ENCODE measurements around the gene SQSTM1. TPM values are rescaled to one million over a fixed set of nuclear protein-coding genes. Genes with fewer than 3 reads are reported as not detected.

Gene SQSTM1
- total and polyA plus RNA-seq, 2 donors (not counting 1 experiment from before 2014, with no cell fraction given) = 212 to 1,894 TPM

DNA sequence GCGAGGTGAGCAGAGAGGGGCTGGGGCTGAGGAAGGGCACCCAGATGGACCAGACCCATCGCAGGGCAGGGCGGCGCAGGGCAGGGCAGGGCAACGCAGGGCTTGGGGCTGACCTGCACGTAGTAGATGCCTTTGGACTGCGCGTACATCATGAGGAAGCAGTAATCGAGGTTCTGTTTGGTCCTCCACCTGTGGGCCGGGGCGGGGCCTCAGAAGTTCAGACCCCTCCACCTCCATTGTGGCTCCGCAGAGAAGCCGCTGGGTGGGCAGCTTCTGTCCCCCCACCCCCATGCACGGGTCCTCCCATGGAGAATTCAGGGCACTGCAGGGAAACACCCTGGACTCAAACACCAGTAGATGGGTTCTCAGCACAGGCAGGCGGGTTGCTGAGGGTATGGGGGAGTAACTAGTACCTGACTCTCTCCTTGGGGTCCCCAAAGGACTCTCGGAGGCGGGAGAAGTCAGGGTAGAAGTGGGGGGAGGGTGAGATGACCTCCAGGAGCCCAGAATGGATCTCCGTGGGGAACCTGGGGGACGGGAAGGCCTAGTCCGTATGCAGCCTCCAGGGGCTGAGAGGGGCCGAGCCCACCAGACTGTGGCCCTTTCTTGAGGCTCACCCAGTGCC lies 20.5 kb upstream of the SQSTM1 start:
- H3K27me3 ChIP-seq (ENCODE audit: control insufficient read depth, insufficient read depth, low read length) = no peaks in the 10 kb centered on the region
- H2AFZ ChIP-seq (ENCODE audit: low read length) = no peak overlapping the region
- TF ChIP-seq EZH2 (IDR thresholded peaks at IDR 0.05; ENCODE audit: low read length, missing control alignments) = no peak
- TF ChIP-seq, protein P1, sequence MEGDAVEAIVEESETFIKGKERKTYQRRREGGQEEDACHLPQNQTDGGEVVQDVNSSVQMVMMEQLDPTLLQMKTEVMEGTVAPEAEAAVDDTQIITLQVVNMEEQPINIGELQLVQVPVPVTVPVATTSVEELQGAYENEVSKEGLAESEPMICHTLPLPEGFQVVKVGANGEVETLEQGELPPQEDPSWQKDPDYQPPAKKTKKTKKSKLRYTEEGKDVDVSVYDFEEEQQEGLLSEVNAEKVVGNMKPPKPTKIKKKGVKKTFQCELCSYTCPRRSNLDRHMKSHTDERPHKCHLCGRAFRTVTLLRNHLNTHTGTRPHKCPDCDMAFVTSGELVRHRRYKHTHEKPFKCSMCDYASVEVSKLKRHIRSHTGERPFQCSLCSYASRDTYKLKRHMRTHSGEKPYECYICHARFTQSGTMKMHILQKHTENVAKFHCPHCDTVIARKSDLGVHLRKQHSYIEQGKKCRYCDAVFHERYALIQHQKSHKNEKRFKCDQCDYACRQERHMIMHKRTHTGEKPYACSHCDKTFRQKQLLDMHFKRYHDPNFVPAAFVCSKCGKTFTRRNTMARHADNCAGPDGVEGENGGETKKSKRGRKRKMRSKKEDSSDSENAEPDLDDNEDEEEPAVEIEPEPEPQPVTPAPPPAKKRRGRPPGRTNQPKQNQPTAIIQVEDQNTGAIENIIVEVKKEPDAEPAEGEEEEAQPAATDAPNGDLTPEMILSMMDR (conservative IDR thresholded peaks at IDR 0.05 in 1 of 2, IDR thresholded peaks at IDR 0.05 in 1 of 2; ENCODE audit: low read depth in 1 of 2, low read length in 2 of 2) = no peak
- no peak overlapping the region for H3K9ac ChIP-seq (ENCODE audit: insufficient read depth, low read length)
- no peaks in the 10 kb centered on the region for H3K9me3 ChIP-seq (ENCODE audit: control insufficient read depth, insufficient read depth, low read depth, low read length)
- peaks cover 33% of the 10 kb centered on the region for H3K79me2 ChIP-seq (ENCODE audit: control insufficient read depth, insufficient read depth, low read length)
- no peak for DNase-seq (ENCODE audit: low read depth in 2 of 2)
- no peaks in the 10 kb centered on the region for H4K20me1 ChIP-seq (ENCODE audit: control insufficient read depth, extremely low read depth, insufficient read depth, low read length)
- H3K36me3 ChIP-seq (ENCODE audit: control insufficient read depth, insufficient read depth, low read length) = peaks cover 37% of the 10 kb centered on the region
- peaks cover 12% of the 10 kb centered on the region for H3K4me1 ChIP-seq (ENCODE audit: control insufficient read depth, extremely low read depth, insufficient read depth, low read length)
- no peak overlapping the region for H3K4me3 ChIP-seq (replicated peaks in 1 of 4; ENCODE audit: control extremely low read depth in 1 of 4, insufficient read depth in 1 of 4, low read depth in 3 of 4, low read length in 4 of 4)
- no peak overlapping the region for H3K4me2 ChIP-seq (ENCODE audit: extremely low read depth, insufficient read depth, low read length)
- no peak overlapping the region for H3K27ac ChIP-seq (ENCODE audit: insufficient read depth, low read length)

DNA sequence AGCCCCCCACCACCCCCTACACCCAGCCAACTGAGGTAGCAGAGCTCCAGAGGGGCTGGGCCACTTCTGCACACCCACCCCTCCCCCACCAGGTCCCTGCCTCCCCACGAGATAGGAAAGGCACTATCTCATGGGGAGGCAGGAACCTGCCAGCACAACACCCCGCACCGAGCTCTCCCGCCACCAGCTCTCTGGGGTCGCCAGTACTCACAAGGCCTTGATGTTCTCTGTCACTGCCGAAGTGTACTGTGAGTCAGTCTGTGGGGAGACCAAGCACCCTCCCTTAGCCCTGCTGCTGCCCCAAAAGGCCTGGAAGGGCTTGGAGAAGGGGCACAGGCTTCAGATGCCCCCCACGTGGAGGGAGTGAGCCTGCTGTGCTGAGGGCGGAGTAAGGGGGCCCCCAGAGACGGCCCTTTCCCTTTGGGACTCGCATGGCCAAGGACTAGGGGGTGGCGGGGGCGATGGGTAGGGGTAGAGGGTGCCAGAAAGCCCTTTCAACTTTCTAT lies 20.0 kb upstream of the SQSTM1 start:
- peaks cover 39% of the 10 kb centered on the region for H3K79me2 ChIP-seq (ENCODE audit: control insufficient read depth, insufficient read depth, low read length)
- no peak overlapping the region for H3K4me2 ChIP-seq (ENCODE audit: extremely low read depth, insufficient read depth, low read length)
- H2AFZ ChIP-seq (ENCODE audit: low read length) = no peak overlapping the region
- TF ChIP-seq, protein P1 (conservative IDR thresholded peaks at IDR 0.05 in 1 of 2, IDR thresholded peaks at IDR 0.05 in 1 of 2; ENCODE audit: low read depth in 1 of 2, low read length in 2 of 2) = no peak
- no peak for DNase-seq (ENCODE audit: low read depth in 2 of 2)
- H3K9me3 ChIP-seq (ENCODE audit: control insufficient read depth, insufficient read depth, low read depth, low read length) = no peaks in the 10 kb centered on the region
- H3K4me1 ChIP-seq (ENCODE audit: control insufficient read depth, extremely low read depth, insufficient read depth, low read length) = peaks cover 14% of the 10 kb centered on the region
- no peak overlapping the region for H3K9ac ChIP-seq (ENCODE audit: insufficient read depth, low read length)
- no peaks in the 10 kb centered on the region for H3K27me3 ChIP-seq (ENCODE audit: control insufficient read depth, insufficient read depth, low read length)
- H3K36me3 ChIP-seq (ENCODE audit: control insufficient read depth, insufficient read depth, low read length) = peaks cover 37% of the 10 kb centered on the region
- no peak overlapping the region for H3K27ac ChIP-seq (ENCODE audit: insufficient read depth, low read length)
- no peak overlapping the region for H3K4me3 ChIP-seq (replicated peaks in 1 of 4; ENCODE audit: control extremely low read depth in 1 of 4, insufficient read depth in 1 of 4, low read depth in 3 of 4, low read length in 4 of 4)
- no peaks in the 10 kb centered on the region for H4K20me1 ChIP-seq (ENCODE audit: control insufficient read depth, extremely low read depth, insufficient read depth, low read length)

DNA sequence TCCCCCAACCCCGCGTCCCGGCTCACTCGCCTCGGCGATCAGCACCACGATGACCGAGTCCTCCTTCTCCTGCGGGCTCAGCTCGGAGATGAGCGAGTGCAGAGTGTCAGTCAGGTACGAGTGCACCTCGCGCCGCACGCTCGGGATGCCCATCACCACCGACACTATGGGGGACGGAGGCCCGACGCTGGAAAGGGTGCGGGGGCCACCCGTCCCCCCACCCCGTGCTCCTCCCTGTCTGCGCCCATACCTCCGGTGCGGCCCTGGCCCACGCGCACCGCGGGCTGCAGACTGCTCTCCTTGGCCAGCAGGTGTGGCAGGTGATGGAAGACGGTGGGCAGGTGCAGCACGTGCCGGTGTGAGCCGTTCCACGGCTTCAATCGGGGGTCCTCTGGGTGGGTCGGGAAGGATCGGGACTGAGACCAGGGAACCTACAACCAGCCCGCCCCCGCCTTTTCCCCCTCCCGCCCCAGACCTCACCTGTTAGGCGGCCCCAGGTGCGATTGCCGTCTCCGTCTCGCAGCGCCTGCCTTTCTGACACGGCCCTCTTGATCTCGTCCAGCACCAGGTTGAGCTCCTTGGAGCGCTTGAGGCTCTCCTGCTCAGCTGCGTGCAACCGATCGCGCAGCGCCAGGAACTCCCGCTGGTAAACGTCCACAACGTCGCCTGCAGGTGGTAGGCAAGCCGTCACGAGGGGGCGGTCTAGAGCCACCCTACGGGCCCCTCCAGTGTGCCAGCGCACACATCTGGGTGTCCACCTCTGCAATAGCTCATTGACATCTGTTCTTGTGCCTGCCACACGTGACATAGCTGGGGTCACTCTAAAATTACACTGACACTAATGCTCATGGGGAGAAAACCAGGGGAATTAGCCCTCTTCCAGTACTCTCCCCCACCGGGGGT lies 19.1 kb upstream of the SQSTM1 start:
- Histone ChIP-seq H3K27me3 (ENCODE audit: control insufficient read depth, insufficient read depth, low read length) (no peaks in the 10 kb centered on the region), H4K20me1 (ENCODE audit: control insufficient read depth, extremely low read depth, insufficient read depth, low read length) (no peaks in the 10 kb centered on the region), H3K9ac (ENCODE audit: insufficient read depth, low read length) (no peak overlapping the region), H3K27ac (ENCODE audit: insufficient read depth, low read length) (no peak overlapping the region), H3K4me1 (ENCODE audit: control insufficient read depth, extremely low read depth, insufficient read depth, low read length) (peaks cover 14% of the 10 kb centered on the region), H2AFZ (ENCODE audit: low read length) (no peak overlapping the region), H3K79me2 (ENCODE audit: control insufficient read depth, insufficient read depth, low read length) (peaks cover 45% of the 10 kb centered on the region), H3K9me3 (ENCODE audit: control insufficient read depth, insufficient read depth, low read depth, low read length) (no peaks in the 10 kb centered on the region), H3K36me3 (ENCODE audit: control insufficient read depth, insufficient read depth, low read length) (peaks cover 37% of the 10 kb centered on the region), H3K4me2 (ENCODE audit: extremely low read depth, insufficient read depth, low read length) (no peak overlapping the region), H3K4me3 (replicated peaks in 1 of 4; ENCODE audit: control extremely low read depth in 1 of 4, insufficient read depth in 1 of 4, low read depth in 3 of 4, low read length in 4 of 4) (no peak overlapping the region)
- TF ChIP-seq, protein P1 (conservative IDR thresholded peaks at IDR 0.05 in 1 of 2, IDR thresholded peaks at IDR 0.05 in 1 of 2; ENCODE audit: low read depth in 1 of 2, low read length in 2 of 2) = peak; percentile 48 to 66
- TF ChIP-seq EZH2 (IDR thresholded peaks at IDR 0.05; ENCODE audit: low read length, missing control alignments) = no peak
- DNase-seq (ENCODE audit: low read depth in 2 of 2) = peak in 1 of 2 donors; percentile 68

Data from fibroblast of lung (primary cell).